HG03097 (cell line): ENCODE data around the gene AP4S1.

Experiments
- ATAC-seq: cut with Tn5 transposase; IDR thresholded peaks from one replicate; pipeline ENCODE4 v1.9.1; 2021; ENCODE audit not compliant: unreplicated experiment, low FRiP score

AP4S1 gene

DNA sequence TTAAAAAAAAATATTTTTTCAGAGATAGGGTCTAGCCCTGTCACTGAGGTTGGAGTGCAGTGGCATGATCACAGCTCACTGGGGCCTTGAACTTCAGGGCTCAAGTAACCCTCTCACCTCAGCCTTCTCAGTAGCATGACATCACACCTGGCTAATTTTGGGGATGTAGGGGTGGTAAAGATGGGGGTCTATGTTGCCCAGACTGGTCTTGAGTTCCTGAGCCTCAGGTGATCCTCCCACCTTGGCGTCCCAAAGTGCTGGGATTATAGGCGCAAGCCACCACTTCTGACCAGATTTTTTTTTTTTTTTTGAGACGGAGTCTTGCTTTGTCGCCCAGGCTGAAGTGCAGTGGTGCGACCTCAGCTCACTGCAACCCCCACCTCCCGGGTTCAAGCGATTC is 101.2 kb downstream of the AP4S1 start:
- no peak for ATAC-seq

DNA sequence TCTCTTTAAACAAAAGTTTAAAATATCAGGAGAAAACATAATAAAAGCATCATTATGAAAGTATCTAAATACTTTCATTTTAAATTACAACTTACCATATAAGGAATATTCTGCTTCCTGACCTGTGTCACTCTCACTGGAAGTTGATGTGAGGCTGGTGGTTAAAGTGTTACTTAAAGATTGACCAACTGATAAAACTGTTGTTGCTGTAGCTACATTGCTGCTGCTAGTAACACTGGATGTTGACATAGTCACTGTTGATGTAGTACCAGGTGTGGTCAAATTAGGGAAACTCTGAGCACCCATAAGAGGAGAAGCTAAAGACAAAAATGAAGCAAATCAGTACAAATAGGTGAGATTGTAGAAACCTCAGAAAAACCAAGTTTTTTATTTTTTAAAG is 102.2 kb downstream of the AP4S1 start:
- peak; percentile 73 for ATAC-seq

DNA sequence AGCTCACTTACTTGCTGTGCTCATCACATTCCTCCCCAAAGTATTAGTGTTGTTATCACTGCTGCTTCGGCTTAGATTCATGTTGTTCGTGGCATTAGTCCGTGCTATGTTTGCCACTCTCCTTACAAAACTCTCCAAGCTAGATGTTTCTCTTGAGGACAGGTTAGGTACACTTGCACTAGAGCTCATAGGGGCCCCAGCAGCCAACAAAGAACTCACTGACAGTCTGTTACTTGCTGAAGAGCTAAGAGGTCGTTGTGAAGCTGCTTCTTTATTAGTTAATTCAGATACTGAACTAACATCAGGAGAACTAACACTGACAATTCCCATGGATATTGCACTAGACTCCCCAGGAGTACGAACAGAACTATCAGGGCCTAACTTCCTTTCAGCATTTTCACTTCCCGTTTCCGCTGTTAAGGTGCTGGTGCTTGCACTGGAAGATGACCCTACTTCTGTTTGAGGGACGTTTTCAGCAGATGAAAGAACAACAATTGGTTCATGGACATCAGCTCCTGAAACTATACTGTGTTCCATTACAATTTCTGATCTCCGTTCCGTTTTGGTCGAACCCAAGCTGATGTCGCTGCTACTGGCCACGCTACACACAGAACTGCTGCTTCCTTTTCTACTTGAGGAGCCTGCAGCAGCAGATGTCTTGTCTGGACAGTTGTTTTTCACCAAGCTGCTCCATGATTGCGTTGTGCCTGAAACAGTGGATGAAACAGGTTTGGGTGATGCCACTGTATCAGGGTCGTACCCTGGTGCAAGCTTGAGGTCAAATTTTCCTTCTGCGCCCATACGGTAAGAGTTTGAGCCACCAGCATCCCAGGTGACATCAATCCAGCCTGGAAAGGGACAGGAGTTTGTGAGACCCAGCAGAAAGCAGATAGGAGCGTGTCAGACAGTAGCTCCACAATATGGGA is 103.4 kb downstream of the AP4S1 start:
- no peak for ATAC-seq

DNA sequence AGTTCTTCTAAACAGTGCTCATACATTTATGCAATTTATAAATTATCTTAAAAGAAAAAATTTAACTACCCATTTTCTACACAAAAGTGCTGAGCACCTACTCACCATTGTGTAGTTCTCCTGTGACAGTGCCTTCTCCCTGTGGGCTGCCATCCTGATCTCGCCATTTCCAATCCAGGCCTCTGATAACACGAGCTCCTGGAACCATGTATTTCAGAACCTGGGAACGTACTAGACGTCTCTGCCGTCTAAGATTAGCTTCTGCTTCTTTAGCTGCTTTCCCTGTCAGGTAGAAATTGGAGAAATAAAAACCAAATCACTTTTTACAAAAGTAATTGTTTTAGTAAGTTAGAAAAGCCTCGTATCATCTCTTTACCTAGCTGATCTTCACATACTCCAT is 107.7 kb downstream of the AP4S1 start:
- ATAC-seq = no peak

DNA sequence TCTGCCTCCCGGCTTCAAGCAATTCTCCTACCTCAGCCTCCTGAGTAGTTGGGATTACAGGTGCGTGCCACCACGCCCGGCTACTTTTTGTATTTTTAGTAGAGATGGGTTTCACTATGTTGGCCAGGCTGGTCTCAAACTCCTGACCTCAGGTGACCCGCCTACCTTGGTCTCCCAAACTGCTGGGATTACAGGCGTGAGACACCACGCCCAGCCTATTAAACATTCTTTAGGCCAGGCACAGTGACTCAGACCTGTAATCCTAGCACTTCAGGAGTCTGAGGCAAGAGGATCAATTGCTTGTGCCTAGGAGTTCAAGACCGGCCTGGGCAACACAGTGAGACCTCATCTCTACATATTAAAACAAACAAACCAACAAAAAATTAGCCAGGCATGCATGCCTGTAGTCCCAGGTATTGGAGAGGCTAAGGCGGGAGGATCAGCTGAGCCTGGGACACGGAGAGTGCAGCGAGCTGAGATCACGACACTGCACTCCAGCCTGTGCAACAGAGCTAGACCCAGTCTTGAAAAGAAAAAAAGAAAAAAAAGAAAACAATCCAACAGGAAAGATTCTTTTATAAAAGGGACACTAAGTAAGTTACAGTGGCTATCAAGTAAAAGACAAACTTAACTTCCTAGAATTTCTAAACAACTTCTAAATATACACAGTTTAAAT is 111.9 kb downstream of the AP4S1 start:
- ATAC-seq = no peak

DNA sequence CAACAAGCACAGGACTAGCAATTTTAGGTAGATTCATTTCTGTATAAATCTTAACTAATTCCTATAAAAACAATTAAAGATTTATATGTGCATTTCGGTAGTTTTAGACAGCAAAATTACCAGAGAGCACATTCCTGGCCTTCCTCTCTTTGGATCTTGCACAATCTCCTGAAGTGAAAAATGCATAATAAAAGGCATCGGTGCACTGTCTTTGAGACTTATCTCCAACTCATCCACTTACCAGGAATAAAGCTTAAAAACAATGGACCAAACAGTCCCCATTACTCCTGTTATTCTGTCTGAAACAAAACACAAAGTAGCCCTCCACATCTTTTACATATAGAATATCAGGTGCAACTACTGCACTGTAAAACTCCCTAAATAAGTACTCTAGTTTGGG is 112.9 kb downstream of the AP4S1 start:
- ATAC-seq = no peak

DNA sequence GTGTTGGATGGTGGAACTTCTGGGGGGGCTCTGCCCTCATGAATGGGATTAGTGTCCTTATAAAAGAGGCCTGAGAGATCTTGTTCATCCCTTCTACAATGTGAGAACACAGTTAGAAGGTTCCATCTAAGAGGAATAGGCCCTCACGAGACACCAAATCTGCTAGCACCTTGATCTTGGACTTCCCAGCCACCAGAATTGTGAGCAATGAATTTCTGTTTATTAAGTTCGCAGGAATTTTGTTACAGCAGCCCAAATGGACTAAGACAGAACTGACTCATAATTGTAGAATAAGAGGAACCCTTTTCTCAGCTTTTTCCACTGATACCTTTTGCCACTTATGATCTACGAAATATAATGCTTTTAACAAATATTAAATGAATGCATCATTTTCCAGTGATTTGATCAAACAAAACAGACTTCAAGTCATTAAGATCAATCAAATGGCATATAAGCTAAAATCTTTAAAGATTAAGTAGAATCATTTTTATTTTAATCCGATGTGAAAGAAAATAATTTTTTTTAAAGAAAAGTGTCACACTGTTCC is 113.9 kb downstream of the AP4S1 start:
- ATAC-seq = no peak

DNA sequence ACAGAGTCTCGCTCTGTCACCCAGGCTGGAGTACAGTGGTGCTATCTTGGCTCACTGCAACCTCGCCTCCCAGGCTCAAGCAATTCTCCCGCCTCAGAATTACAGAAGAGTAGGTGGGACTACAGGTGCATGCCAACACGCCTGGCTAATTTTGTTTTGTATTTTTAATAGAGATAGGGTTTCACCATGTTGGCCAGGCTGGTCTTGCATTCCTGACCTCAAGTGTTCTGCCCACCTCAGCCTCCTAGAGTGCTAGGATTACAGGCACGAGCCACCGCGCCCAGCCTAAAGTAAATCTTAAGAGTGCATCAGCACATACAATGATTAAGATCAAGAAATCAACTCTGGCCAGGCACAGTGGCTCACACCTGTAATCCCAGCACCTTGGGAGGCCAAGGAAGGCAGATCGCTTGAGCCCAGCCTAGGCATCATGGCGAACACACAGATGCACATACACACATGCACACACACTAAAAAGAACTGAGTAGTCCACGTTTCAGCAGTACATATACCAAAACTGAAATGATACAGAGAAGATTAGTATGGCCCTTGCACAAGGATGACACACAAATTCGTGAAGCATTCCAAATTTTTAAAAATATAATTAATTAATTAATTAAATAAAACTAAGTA is 117.1 kb downstream of the AP4S1 start:
- ATAC-seq = no peak
